T-cell (primary cell): Measurements from ENCODE around the gene TFAP2D. TPM values are rescaled to one million over a fixed set of nuclear protein-coding genes. Genes with fewer than 3 reads are reported as not detected.

Experiments used
- ATAC-seq, 4 experiments: fragments of 200-7000 bp in 3 of 4; fragments of 150-1000 bp in 1 of 4; cut with Tn5 transposase; replicated peaks in 1 of 4; 1 replicate in 3 of 4; 2 replicates in 1 of 4; pipeline ENCODE4 v1.10.0; 2021; ENCODE audit warnings: moderate library complexity in 3 of 4, mild to moderate bottlenecking in 2 of 4, moderate number of reproducible peaks in 1 of 4
- CTCF ChIA-PET, 2 donors: fragments of 300-600 bp; sonication (Branson Sonifier 250); formaldehyde crosslinking; loops; one replicate each; lab custom pipeline; 2022; ENCODE audit warnings: antibody characterized with exemption in 2 of 2; lab: Charles Lee
- POLR2A ChIA-PET, 2 donors: fragments of 300-600 bp; sonication (Branson Sonifier 250); formaldehyde crosslinking; loops; one replicate each; lab custom pipeline; 2022; ENCODE audit warnings: antibody characterized with exemption in 2 of 2; lab: Charles Lee
- DNase-seq, 35 experiments: peaks; one replicate each; pipeline versions ENCODE4 v3.0.0 to v3.0.0-alpha.2; 2013 to 2023
- H3K27ac ChIP-seq: one replicate; pipeline ENCODE4 v1.5.1; 2013; ENCODE audit warnings: low read length
- H3K27me3 ChIP-seq, 2 experiments: replicated peaks in 1 of 2; 1 replicate in 1 of 2; 2 replicates in 1 of 2; pipeline versions ENCODE4 v1.6.1 to v1.7.0; 2013; ENCODE audit warnings: low read length in 1 of 2, mixed read lengths in 1 of 2; ENCODE audit not compliant: control insufficient read depth in 2 of 2, insufficient read depth in 2 of 2; ENCODE audit errors: extremely low read depth in 1 of 2
- H3K36me3 ChIP-seq, 2 donors: 1 replicate in 1 of 2; 2 replicates in 1 of 2; pipeline versions ENCODE4 v1.6.1 to v1.7.0; 2013; ENCODE audit warnings: low read length in 1 of 2; ENCODE audit not compliant: control insufficient read depth in 2 of 2, insufficient read depth in 1 of 2; ENCODE audit errors: extremely low read depth in 1 of 2
- H3K4me1 ChIP-seq, 2 experiments: 1 replicate in 1 of 2; 2 replicates in 1 of 2; pipeline versions ENCODE4 v1.6.1 to v1.7.0; 2013; ENCODE audit warnings: low read length in 2 of 2, mixed read lengths in 1 of 2; ENCODE audit not compliant: insufficient read depth in 2 of 2, control insufficient read depth in 1 of 2; ENCODE audit errors: extremely low read depth in 1 of 2
- H3K4me3 ChIP-seq, 2 donors: 1 replicate in 1 of 2; 2 replicates in 1 of 2; pipeline versions ENCODE4 v1.5.1 to v1.7.0; 2013; ENCODE audit warnings: mild to moderate bottlenecking in 2 of 2, low read length in 1 of 2, moderate library complexity in 1 of 2; ENCODE audit not compliant: control insufficient read depth in 1 of 2; ENCODE audit errors: extremely low read depth in 1 of 2
- H3K9me3 ChIP-seq: 2 replicates; pipeline ENCODE4 v1.7.0; 2013
- H3K27ac Mint-ChIP-seq, 2 donors: one replicate each; pipeline ENCODE4 v1.8.0; 2020 to 2021; ENCODE audit warnings: mild to moderate bottlenecking in 2 of 2, mixed read lengths in 2 of 2
- H3K27me3 Mint-ChIP-seq, 2 donors: one replicate each; pipeline ENCODE4 v1.8.0; 2021 to 2022; ENCODE audit warnings: mixed read lengths in 2 of 2
- H3K36me3 Mint-ChIP-seq: one replicate; pipeline ENCODE4 v1.8.0; 2021; ENCODE audit warnings: mixed read lengths
- H3K4me1 Mint-ChIP-seq, 3 donors: one replicate each; pipeline ENCODE4 v1.8.0; 2020 to 2022; ENCODE audit warnings: mixed read lengths in 3 of 3, mild to moderate bottlenecking in 1 of 3
- H3K4me3 Mint-ChIP-seq, 3 donors: one replicate each; pipeline ENCODE4 v1.8.0; 2020 to 2022; ENCODE audit warnings: mild to moderate bottlenecking in 3 of 3, mixed read lengths in 3 of 3, moderate library complexity in 3 of 3
- H3K9me3 Mint-ChIP-seq, 3 donors: one replicate each; pipeline ENCODE4 v1.8.0; 2020 to 2022; ENCODE audit warnings: mixed read lengths in 3 of 3
- WGBS: methylation state at CpG from one replicate; pipeline ENCODE4 v1.1.5; 2013; ENCODE audit warnings: missing lambda C conversion rate; ENCODE audit not compliant: insufficient coverage; 5-methylcytosine and 5-hydroxymethylcytosine counted together
- total RNA-seq, 35 experiments: library from RNA in 6 of 35; stranded (reverse) in 6 of 35; fragments of 120-200 nt in 1 of 35; gene quantifications; one replicate each; pipeline versions ENCODE4 v1.2.1 to v1.2.4 and lab custom pipeline; 2013 to 2026

The TFAP2D gene
- total RNA-seq, 5 donors from 2014 or later (not counting 1 experiment from before 2014, with no cell fraction given): not detected

- Mint-ChIP-seq H3K9me3 (peaks cover 0 to 9% (median 4%) of the 10 kb centered on the region in 3 donors), H3K36me3 (no peaks in the 10 kb centered on the region), H3K4me1 (no peaks in the 10 kb centered on the region), H3K27me3 (peaks cover 63 to 81% of the 10 kb centered on the region in 2 donors), H3K27ac (no peak overlapping the region), H3K4me3 (no peak overlapping the region)
- peaks cover 21 to 36% of the 10 kb centered on the region in 2 experiments for H3K27me3 ChIP-seq
- POLR2A ChIA-PET: no interaction called here
- CTCF ChIA-PET: no interaction called here
- no peak for DNase-seq
- H3K9me3 ChIP-seq: no peaks in the 10 kb centered on the region
- no peak overlapping the region for H3K4me3 ChIP-seq
- no peak for ATAC-seq
- no peaks in the 10 kb centered on the region for H3K4me1 ChIP-seq
- no peaks in the 10 kb centered on the region for H3K36me3 ChIP-seq
- 4% methylated on average over 4 of the region's 6 CpGs for WGBS
- no peak overlapping the region for H3K27ac ChIP-seq
Observed at GRCh38 chr6:50709366-50709734, 4.0 kb upstream of the TFAP2D start.

GRCh38 chr6:50711686-50712085, 1.6 kb upstream of the TFAP2D start:
- peaks cover 0 to 4% (median 0%) of the 10 kb centered on the region in 3 donors for H3K9me3 Mint-ChIP-seq
- ChIA-PET POLR2A (no interaction called here), CTCF (interaction anchor here in 1 of 2 donors (0.6 kb wide), 1 partner anchor 27 kb away, joined by 11 read pairs; no protein-coding TSS in a partner anchor)
- H3K27me3 Mint-ChIP-seq: peaks cover 62 to 87% of the 10 kb centered on the region in 2 donors
- no peak for DNase-seq
- H3K27ac ChIP-seq: no peak overlapping the region
- H3K4me1 ChIP-seq: no peaks in the 10 kb centered on the region
- no peaks in the 10 kb centered on the region for H3K9me3 ChIP-seq
- no peak for ATAC-seq
- no peak overlapping the region for H3K27ac Mint-ChIP-seq
- H3K36me3 ChIP-seq: no peaks in the 10 kb centered on the region
- H3K4me1 Mint-ChIP-seq: no peaks in the 10 kb centered on the region
- no peak overlapping the region for H3K4me3 ChIP-seq
- H3K27me3 ChIP-seq: peaks cover 24 to 46% of the 10 kb centered on the region in 2 experiments
- H3K4me3 Mint-ChIP-seq: no peak overlapping the region
- WGBS: 18% methylated on average over 5 of the region's 7 CpGs
- no peaks in the 10 kb centered on the region for H3K36me3 Mint-ChIP-seq

- DNase-seq (no peak), ATAC-seq (no peak)
- no peaks in the 10 kb centered on the region for H3K36me3 Mint-ChIP-seq
- ChIA-PET POLR2A (no interaction called here), CTCF (no interaction called here)
- Histone ChIP-seq H3K27me3 (peaks cover 28 to 44% of the 10 kb centered on the region in 2 experiments), H3K4me1 (no peaks in the 10 kb centered on the region), H3K27ac (no peak overlapping the region), H3K9me3 (no peaks in the 10 kb centered on the region), H3K36me3 (no peaks in the 10 kb centered on the region), H3K4me3 (no peak overlapping the region)
- peaks cover 61 to 86% of the 10 kb centered on the region in 2 donors for H3K27me3 Mint-ChIP-seq
- H3K27ac Mint-ChIP-seq: no peak overlapping the region
- H3K4me3 Mint-ChIP-seq: no peak overlapping the region
- no peaks in the 10 kb centered on the region for H3K4me1 Mint-ChIP-seq
- 0% methylated on average over 1 of the region's 2 CpGs for WGBS
- H3K9me3 Mint-ChIP-seq: peaks cover 0 to 4% (median 0%) of the 10 kb centered on the region in 3 donors
Observed at GRCh38 chr6:50712291-50712690, 1.0 kb upstream of the TFAP2D start.

GRCh38 chr6:50713977-50714486, 706 bp downstream of the TFAP2D start:
- H3K9me3 ChIP-seq: no peaks in the 10 kb centered on the region
- peaks cover 23 to 31% of the 10 kb centered on the region in 2 experiments for H3K27me3 ChIP-seq
- 7% methylated on average over 3 of the region's 27 CpGs for WGBS
- ATAC-seq: no peak
- Mint-ChIP-seq H3K27ac (no peak overlapping the region), H3K9me3 (peaks cover 3 to 4% (median 3%) of the 10 kb centered on the region in 3 donors), H3K27me3 (peaks cover 52 to 82% of the 10 kb centered on the region in 2 donors), H3K4me1 (no peaks in the 10 kb centered on the region), H3K4me3 (no peak overlapping the region), H3K36me3 (no peaks in the 10 kb centered on the region)
- ChIA-PET CTCF (interaction anchor here in 1 of 2 donors (0.6 kb wide), 1 partner anchor 1572 kb away, joined by 4 read pairs; no protein-coding TSS in a partner anchor), POLR2A (interaction anchor here in 1 of 2 donors (0.6 kb wide), 1 partner anchor 14 kb away, joined by 3 read pairs; no protein-coding TSS in a partner anchor)
- H3K27ac ChIP-seq: no peak overlapping the region
- DNase-seq: no peak
- no peak overlapping the region for H3K4me3 ChIP-seq
- H3K36me3 ChIP-seq: no peaks in the 10 kb centered on the region
- no peaks in the 10 kb centered on the region for H3K4me1 ChIP-seq

- Mint-ChIP-seq H3K27ac (no peak overlapping the region), H3K27me3 (peaks cover 53 to 77% of the 10 kb centered on the region in 2 donors), H3K9me3 (peaks cover 2 to 3% (median 3%) of the 10 kb centered on the region in 3 donors), H3K4me3 (no peak overlapping the region), H3K36me3 (no peaks in the 10 kb centered on the region), H3K4me1 (no peaks in the 10 kb centered on the region)
- no peak for DNase-seq
- Histone ChIP-seq H3K4me1 (no peaks in the 10 kb centered on the region), H3K4me3 (no peak overlapping the region), H3K36me3 (no peaks in the 10 kb centered on the region), H3K27me3 (peaks cover 20 to 28% of the 10 kb centered on the region in 2 experiments), H3K27ac (no peak overlapping the region), H3K9me3 (no peaks in the 10 kb centered on the region)
- CTCF ChIA-PET: interaction anchor here in 1 of 2 donors (0.6 kb wide), 1 partner anchor 1573 kb away, joined by 4 read pairs; no protein-coding TSS in a partner anchor
- ATAC-seq: no peak
- POLR2A ChIA-PET: no interaction called here
- WGBS: 13% methylated on average over 41 of the region's 51 CpGs
Observed at GRCh38 chr6:50714487-50715379, 1.4 kb downstream of the TFAP2D start.

GRCh38 chr6:50716899-50717509, 3.7 kb downstream of the TFAP2D start:
- WGBS: 9% methylated on average over 7 of the region's 14 CpGs

More at GRCh38 chr6:50716899-50717509, 3.7 kb downstream of the TFAP2D start:
- H3K9me3 ChIP-seq: no peaks in the 10 kb centered on the region
- no peak overlapping the region for H3K4me3 ChIP-seq
- Mint-ChIP-seq H3K36me3 (no peaks in the 10 kb centered on the region), H3K9me3 (peaks cover 3 to 4% (median 3%) of the 10 kb centered on the region in 3 donors), H3K4me3 (no peak overlapping the region), H3K4me1 (no peaks in the 10 kb centered on the region), H3K27ac (no peak overlapping the region), H3K27me3 (peaks cover 58 to 75% of the 10 kb centered on the region in 2 donors)
- ChIA-PET POLR2A (no interaction called here), CTCF (no interaction called here)
- H3K27ac ChIP-seq: no peak overlapping the region
- no peaks in the 10 kb centered on the region for H3K4me1 ChIP-seq
- peaks cover 22 to 23% of the 10 kb centered on the region in 2 experiments for H3K27me3 ChIP-seq
- no peaks in the 10 kb centered on the region for H3K36me3 ChIP-seq
- DNase-seq: no peak
- ATAC-seq: no peak
